Epithelial cell of proximal tubule (primary cell): ENCODE results near the gene C1orf50. TPM values are rescaled to one million over a fixed set of nuclear protein-coding genes. Genes with fewer than 3 reads are reported as not detected.

Source experiments
- DNase-seq: peaks from one replicate; pipeline ENCODE4 v3.0.0-alpha.2; 2011; ENCODE audit warnings: low read depth
- H3K4me3 ChIP-seq: 2 replicates; pipeline ENCODE4 v1.5.1; 2011; ENCODE audit warnings: low read depth, mild to moderate bottlenecking, low read length
- CTCF ChIP-seq: conservative IDR thresholded peaks from 2 replicates; pipeline ENCODE4 v1.5.1; 2012; ENCODE audit warnings: low read depth, mild to moderate bottlenecking, low read length
- total RNA-seq: library from RNA; depleted of rRNA; stranded (reverse); fragments of >200 nt; gene quantifications from 2 replicates; pipeline ENCODE4 v1.2.3, GENCODE V29; 2015

Gene C1orf50
- total RNA-seq, 1 donor from 2014 or later, result 7.8 TPM

- no peak for TF ChIP-seq CTCF
- DNase-seq, result no peak
- H3K4me3 ChIP-seq, result no peak overlapping the region
These were observed 58.2 kb downstream of the C1orf50 start for GRCh38 chr1:42825036-42825851.

Other genes starting within 250 kb of the C1orf50 start
- gene PPIH, start 108.8 kb upstream of the C1orf50 start, total RNA-seq, result 59.8 and 76.7 TPM in 2 replicates
- gene YBX1, start 84.8 kb upstream of the C1orf50 start, total RNA-seq, result 790 and 1,074 TPM in 2 replicates
- 0.29 and 1.2 TPM in 2 replicates for gene CLDN19, start 27.0 kb upstream of the C1orf50 start, total RNA-seq
- 44.4 and 51.9 TPM in 2 replicates for gene P3H1, start 221 bp upstream of the C1orf50 start, total RNA-seq
- not detected in 2 replicates for gene TMEM269, start 17.7 kb downstream of the C1orf50 start, total RNA-seq
- gene ERMAP, start 49.9 kb downstream of the C1orf50 start, total RNA-seq, result 3.6 and 8.4 TPM in 2 replicates
- 38.3 and 47.5 TPM in 2 replicates for gene SVBP, start 50.1 kb downstream of the C1orf50 start, total RNA-seq
- 3.7 and 9.0 TPM in 2 replicates for gene ZNF691, start 79.4 kb downstream of the C1orf50 start, total RNA-seq
- 374 and 598 TPM in 2 replicates for gene SLC2A1, start 191.6 kb downstream of the C1orf50 start, total RNA-seq